Measurements from ENCODE around the gene THSD4. TPM values are rescaled to one million over a fixed set of nuclear protein-coding genes. Genes with fewer than 3 reads are reported as not detected.
"Not testable (repeated sequence)": the region's sequence is repeated elsewhere in the genome, so short reads cannot be mapped to it uniquely, and the experiment has no call there.

The THSD4 gene
- total RNA-seq, 1 experiment from 2014 or later: 0.29 TPM

GRCh38 chr15:71437404-71437803, 322.1 kb downstream of the THSD4 start:
- Mint-ChIP-seq H3K27me3 (ENCODE audit: insufficient read depth, unreplicated experiment) (peaks cover 2% of the 10 kb centered on the region), H3K4me1 (ENCODE audit: low read depth, unreplicated experiment) (no peaks in the 10 kb centered on the region), H3K4me3 (ENCODE audit: unreplicated experiment) (no peak overlapping the region), H3K27ac (ENCODE audit: unreplicated experiment) (no peak overlapping the region), H3K36me3 (ENCODE audit: insufficient read depth, unreplicated experiment) (no peaks in the 10 kb centered on the region), H3K9me3 (ENCODE audit: unreplicated experiment) (no peaks in the 10 kb centered on the region)
- ChIA-PET POLR2A (no interaction called here), CTCF (no interaction called here)
- H3K4me3 ChIP-seq (ENCODE audit: low read depth, low read length): no peak overlapping the region
- no peaks in the 10 kb centered on the region for H3K36me3 ChIP-seq (ENCODE audit: control insufficient read depth, insufficient read depth, low read length)
- DNase-seq: no peak
- no TSS peak for BruUV-seq (replicated peaks)
- H3K4me1 ChIP-seq: no peaks in the 10 kb centered on the region
- TF ChIP-seq CTCF (IDR thresholded peaks at IDR 0.05; ENCODE audit: insufficient read depth in 1 of 2, low read depth in 1 of 2, low read length in 1 of 2, severe bottlenecking in 1 of 2, unreplicated experiment in 1 of 2): no peak
- no peaks in the 10 kb centered on the region for H3K27me3 ChIP-seq (replicated peaks; ENCODE audit: control insufficient read depth, insufficient read depth, low read length)
- intact Hi-C loops (cut with micrococcal nuclease; ENCODE audit: unreplicated experiment): no loop called here
- no peaks in the 10 kb centered on the region for H3K9me3 ChIP-seq

DNA sequence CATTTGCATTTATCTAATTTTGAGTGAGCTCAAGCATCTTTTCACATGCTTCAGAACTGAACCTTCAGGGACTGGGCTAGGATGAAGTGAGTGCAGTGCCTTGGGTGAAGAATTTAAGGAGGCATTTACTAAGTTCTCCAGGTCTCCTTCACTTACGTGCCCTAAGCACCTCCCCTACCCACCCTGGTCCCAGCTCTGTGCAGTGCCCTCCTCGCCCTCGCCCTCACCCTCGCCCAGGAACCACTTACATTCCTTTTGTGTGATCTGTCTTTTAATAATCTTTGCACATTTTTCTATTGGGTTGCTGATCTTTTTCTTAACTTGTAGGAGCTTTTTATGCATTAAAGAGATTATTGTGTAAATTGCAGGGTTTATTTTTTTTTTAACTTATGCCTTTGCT, 322.6 kb downstream of the THSD4 start:
- no peak for DNase-seq
- H3K4me1 ChIP-seq: no peaks in the 10 kb centered on the region
- no peaks in the 10 kb centered on the region for H3K9me3 Mint-ChIP-seq (ENCODE audit: unreplicated experiment)
- intact Hi-C loops (cut with micrococcal nuclease; ENCODE audit: unreplicated experiment): no loop called here
- no peaks in the 10 kb centered on the region for H3K9me3 ChIP-seq
- TF ChIP-seq CTCF (IDR thresholded peaks at IDR 0.05; ENCODE audit: insufficient read depth in 1 of 2, low read depth in 1 of 2, low read length in 1 of 2, severe bottlenecking in 1 of 2, unreplicated experiment in 1 of 2): no peak
- no peaks in the 10 kb centered on the region for H3K36me3 ChIP-seq (ENCODE audit: control insufficient read depth, insufficient read depth, low read length)
- BruUV-seq (replicated peaks): no TSS peak
- H3K36me3 Mint-ChIP-seq (ENCODE audit: insufficient read depth, unreplicated experiment): no peaks in the 10 kb centered on the region
- H3K27ac Mint-ChIP-seq (ENCODE audit: unreplicated experiment): no peak overlapping the region
- no peak overlapping the region for H3K4me3 ChIP-seq (ENCODE audit: low read depth, low read length)
- POLR2A ChIA-PET: no interaction called here
- H3K4me3 Mint-ChIP-seq (ENCODE audit: unreplicated experiment): no peak overlapping the region
- H3K27me3 ChIP-seq (replicated peaks; ENCODE audit: control insufficient read depth, insufficient read depth, low read length): no peaks in the 10 kb centered on the region
- CTCF ChIA-PET: no interaction called here
- H3K27me3 Mint-ChIP-seq (ENCODE audit: insufficient read depth, unreplicated experiment): peaks cover 2% of the 10 kb centered on the region
- no peaks in the 10 kb centered on the region for H3K4me1 Mint-ChIP-seq (ENCODE audit: low read depth, unreplicated experiment)

- H3K36me3 ChIP-seq (ENCODE audit: control insufficient read depth, insufficient read depth, low read length); intact Hi-C loops (cut with micrococcal nuclease; ENCODE audit: unreplicated experiment); H3K27ac Mint-ChIP-seq (ENCODE audit: unreplicated experiment); H3K4me3 Mint-ChIP-seq (ENCODE audit: unreplicated experiment); H3K9me3 Mint-ChIP-seq (ENCODE audit: unreplicated experiment); BruUV-seq (replicated peaks); POLR2A ChIA-PET; DNase-seq; H3K4me3 ChIP-seq (ENCODE audit: low read depth, low read length); H3K36me3 Mint-ChIP-seq (ENCODE audit: insufficient read depth, unreplicated experiment); H3K4me1 ChIP-seq; H3K27me3 Mint-ChIP-seq (ENCODE audit: insufficient read depth, unreplicated experiment); H3K27me3 ChIP-seq (replicated peaks; ENCODE audit: control insufficient read depth, insufficient read depth, low read length); H3K9me3 ChIP-seq; H3K4me1 Mint-ChIP-seq (ENCODE audit: low read depth, unreplicated experiment): not testable (repeated sequence)
- CTCF ChIA-PET: interaction anchor here (1.6 kb wide), 1 partner anchor 324 kb away, joined by 8 read pairs; the partner anchor contains the start of gene THSD4
Observed at GRCh38 chr15:71439478-71439877, 324.2 kb downstream of the THSD4 start.
